RWPE1 (cell line): ENCODE data around the gene SNX6.
A peak's percentile ranks its signal among the peaks of the same experiment; 100 is the strongest.

Source experiments
- CTCF ChIA-PET: fragments of 350-600 bp; sonication (Branson Sonifier 250); formaldehyde crosslinking; extraction: SDS; loops from one replicate; lab custom pipeline; 2021; lab: Yijun Ruan, JAX
- POLR2A ChIA-PET: fragments of 400-600 bp; formaldehyde crosslinking; extraction: SDS; loops from one replicate; lab custom pipeline; 2020; ENCODE audit warnings: antibody characterized with exemption; ENCODE audit not compliant: low non-redundant PET; lab: Yijun Ruan, JAX
- DNase-seq: peaks from one replicate; pipeline ENCODE4 v3.0.0; 2012; ENCODE audit warnings: low spot score
- H3K27ac ChIP-seq: fragments of 450-650 bp; 2 replicates; pipeline ENCODE4 v1.5.1; 2017
- CTCF ChIP-seq: fragments of 450-650 bp; conservative IDR thresholded peaks from 2 replicates; pipeline ENCODE4 v1.5.1; 2017; ENCODE audit warnings: low read depth, mild to moderate bottlenecking

Gene SNX6

GRCh38 chr14:34633742-34634141 lies 3.8 kb upstream of the SNX6 start:
- POLR2A ChIA-PET, result no interaction called here
- DNase-seq, result no peak
- no peak overlapping the region for H3K27ac ChIP-seq
- no peak for TF ChIP-seq CTCF
- CTCF ChIA-PET, result no interaction called here

GRCh38 chr14:34632411-34632978 lies 2.5 kb upstream of the SNX6 start:
- TF ChIP-seq CTCF, result no peak
- DNase-seq, result no peak
- POLR2A ChIA-PET, result no interaction called here
- no peak overlapping the region for H3K27ac ChIP-seq
- CTCF ChIA-PET, result no interaction called here

- H3K27ac ChIP-seq, result peak overlapping the region; percentile 83
- TF ChIP-seq CTCF, result no peak
- ChIA-PET CTCF (no interaction called here), POLR2A (no interaction called here)
- no peak for DNase-seq
These were observed 648 bp downstream of the SNX6 start for GRCh38 chr14:34629344-34629656.

- ChIA-PET CTCF (no interaction called here), POLR2A (no interaction called here)
- peak; percentile 18 for DNase-seq
- no peak for TF ChIP-seq CTCF
- no peak overlapping the region for H3K27ac ChIP-seq
These were observed 1.2 kb downstream of the SNX6 start for GRCh38 chr14:34628681-34629135.

- H3K27ac ChIP-seq, result no peak overlapping the region
- CTCF ChIA-PET, result no interaction called here
- peak; percentile 10 for DNase-seq
- POLR2A ChIA-PET, result interaction anchor here (0.5 kb wide), 1 partner anchor 24 kb away, joined by 10 read pairs; no protein-coding TSS in a partner anchor
- no peak for TF ChIP-seq CTCF
These were observed 6.4 kb downstream of the SNX6 start for GRCh38 chr14:34623506-34623905.

- H3K27ac ChIP-seq, result peak overlapping the region; percentile 9; the same call in 1 of the 2 replicates
- DNase-seq, result no peak
- POLR2A ChIA-PET, result no interaction called here
- no peak for TF ChIP-seq CTCF
- CTCF ChIA-PET, result no interaction called here
These were observed 9.1 kb downstream of the SNX6 start for GRCh38 chr14:34620839-34621238.
